Measurements from ENCODE around the gene HDAC4. TPM values are rescaled to one million over a fixed set of nuclear protein-coding genes. Genes with fewer than 3 reads are reported as not detected.

Gene HDAC4
- total RNA-seq, 2 donors from 2014 or later: 9.3 to 139 TPM

DNA sequence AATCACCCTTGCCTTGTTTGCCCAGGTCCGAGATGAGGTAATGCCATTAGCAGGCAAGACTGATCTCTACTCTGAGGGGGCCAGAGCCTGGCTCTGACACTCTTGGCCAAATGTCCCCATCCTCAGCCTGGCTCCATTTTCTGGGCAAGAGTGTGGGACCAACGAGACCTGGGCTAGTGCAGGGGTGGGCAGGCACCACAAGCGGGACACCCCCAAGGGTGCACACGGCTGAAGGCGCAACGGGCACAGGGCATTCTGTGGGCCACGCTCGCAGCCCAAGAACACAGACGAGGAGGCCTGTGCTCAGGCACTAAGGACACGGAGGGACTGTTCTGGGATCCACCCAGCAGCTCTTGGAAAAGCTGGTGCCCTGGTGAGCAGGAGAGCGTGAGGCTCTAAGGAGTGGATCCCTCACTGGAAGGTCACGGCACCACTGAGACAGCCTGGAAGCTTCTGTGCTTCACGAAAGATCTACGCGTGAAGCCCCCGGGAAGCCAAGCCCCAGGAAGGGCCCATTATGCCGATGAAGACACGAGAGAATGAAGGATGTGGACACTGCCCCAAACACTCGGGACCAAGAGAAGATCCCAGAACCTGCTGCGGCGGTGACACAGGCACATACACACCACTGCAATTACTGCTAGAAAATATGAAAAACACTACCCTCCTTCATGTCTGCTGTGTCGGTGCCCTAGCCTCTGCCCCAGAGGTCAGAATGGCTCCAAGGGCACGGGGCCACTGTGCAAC lies 138.2 kb downstream of the HDAC4 start:
- H3K27ac ChIP-seq: no peak overlapping the region
- no peak for TF ChIP-seq POLR2A (IDR thresholded peaks at IDR 0.05)
- TF ChIP-seq, protein P1, sequence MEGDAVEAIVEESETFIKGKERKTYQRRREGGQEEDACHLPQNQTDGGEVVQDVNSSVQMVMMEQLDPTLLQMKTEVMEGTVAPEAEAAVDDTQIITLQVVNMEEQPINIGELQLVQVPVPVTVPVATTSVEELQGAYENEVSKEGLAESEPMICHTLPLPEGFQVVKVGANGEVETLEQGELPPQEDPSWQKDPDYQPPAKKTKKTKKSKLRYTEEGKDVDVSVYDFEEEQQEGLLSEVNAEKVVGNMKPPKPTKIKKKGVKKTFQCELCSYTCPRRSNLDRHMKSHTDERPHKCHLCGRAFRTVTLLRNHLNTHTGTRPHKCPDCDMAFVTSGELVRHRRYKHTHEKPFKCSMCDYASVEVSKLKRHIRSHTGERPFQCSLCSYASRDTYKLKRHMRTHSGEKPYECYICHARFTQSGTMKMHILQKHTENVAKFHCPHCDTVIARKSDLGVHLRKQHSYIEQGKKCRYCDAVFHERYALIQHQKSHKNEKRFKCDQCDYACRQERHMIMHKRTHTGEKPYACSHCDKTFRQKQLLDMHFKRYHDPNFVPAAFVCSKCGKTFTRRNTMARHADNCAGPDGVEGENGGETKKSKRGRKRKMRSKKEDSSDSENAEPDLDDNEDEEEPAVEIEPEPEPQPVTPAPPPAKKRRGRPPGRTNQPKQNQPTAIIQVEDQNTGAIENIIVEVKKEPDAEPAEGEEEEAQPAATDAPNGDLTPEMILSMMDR (IDR thresholded peaks at IDR 0.05): no peak
- intact Hi-C loops (cut with DNase I): no loop called here

DNA sequence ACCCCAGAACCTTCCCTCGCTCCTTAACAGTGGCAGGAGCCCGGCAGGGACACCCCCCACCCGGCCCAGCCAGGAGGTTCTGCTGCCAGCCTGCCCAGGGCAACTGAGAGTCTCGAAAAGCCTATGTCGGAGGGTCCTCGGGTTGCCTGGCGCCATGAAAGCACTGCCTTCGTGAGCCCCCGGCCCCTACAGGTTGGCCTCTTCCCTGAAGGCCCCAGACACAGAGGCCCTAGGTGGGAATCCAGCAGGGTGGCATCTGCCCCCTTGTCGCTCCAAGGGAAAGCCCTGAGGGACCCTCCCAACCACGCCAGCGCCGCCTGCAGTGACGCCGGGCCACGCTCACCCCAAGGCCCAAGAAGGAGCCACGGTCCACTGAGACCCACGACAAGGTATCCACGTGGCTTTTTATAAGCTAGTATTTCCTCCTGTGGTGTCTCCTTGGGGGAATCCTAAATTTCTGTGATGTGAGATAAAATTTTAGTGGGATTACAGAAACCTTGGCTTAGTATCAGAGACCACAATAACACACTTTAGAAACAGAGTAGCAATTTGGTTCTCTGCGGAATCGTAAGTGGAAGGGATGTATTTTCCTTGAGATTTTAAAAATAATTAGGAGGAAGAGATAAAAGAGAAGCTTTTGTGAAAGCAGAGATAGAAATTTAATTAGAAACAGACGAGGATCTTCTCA lies 138.9 kb downstream of the HDAC4 start:
- ATAC-seq (no peak), DNase-seq (peak in 1 of 4 donors; percentile 7)
- Histone ChIP-seq H3K36me3 (replicated peaks in 1 of 2; ENCODE audit: insufficient read depth in 1 of 2, low read depth in 2 of 2) (no peaks in the 10 kb centered on the region), H3K27me3 (no peaks in the 10 kb centered on the region), H3K4me1 (peaks cover 25% of the 10 kb centered on the region), H3K27ac (no peak overlapping the region), H3K4me3 (no peak overlapping the region), H3K9me3 (no peaks in the 10 kb centered on the region)
- WGBS, 2 donors: 87 to 96% methylated on average over 13 to 21 of the region's 22 CpGs
- intact Hi-C loops (cut with DNase I): no loop called here
- TF ChIP-seq, protein P1 (IDR thresholded peaks at IDR 0.05): no peak
- no peak for TF ChIP-seq POLR2A (IDR thresholded peaks at IDR 0.05)

More for the DNA sequence above, 138.2 kb downstream of the HDAC4 start:
- no peaks in the 10 kb centered on the region for H3K9me3 ChIP-seq
- DNase-seq (no peak), ATAC-seq (no peak)
- WGBS, 2 donors: 90 to 91% methylated on average over 15 to 23 of the region's 23 CpGs
- no peaks in the 10 kb centered on the region for H3K27me3 ChIP-seq
- H3K36me3 ChIP-seq (replicated peaks in 1 of 2; ENCODE audit: insufficient read depth in 1 of 2, low read depth in 2 of 2): no peaks in the 10 kb centered on the region
- no peak overlapping the region for H3K4me3 ChIP-seq
- H3K4me1 ChIP-seq: peaks cover 32% of the 10 kb centered on the region

DNA sequence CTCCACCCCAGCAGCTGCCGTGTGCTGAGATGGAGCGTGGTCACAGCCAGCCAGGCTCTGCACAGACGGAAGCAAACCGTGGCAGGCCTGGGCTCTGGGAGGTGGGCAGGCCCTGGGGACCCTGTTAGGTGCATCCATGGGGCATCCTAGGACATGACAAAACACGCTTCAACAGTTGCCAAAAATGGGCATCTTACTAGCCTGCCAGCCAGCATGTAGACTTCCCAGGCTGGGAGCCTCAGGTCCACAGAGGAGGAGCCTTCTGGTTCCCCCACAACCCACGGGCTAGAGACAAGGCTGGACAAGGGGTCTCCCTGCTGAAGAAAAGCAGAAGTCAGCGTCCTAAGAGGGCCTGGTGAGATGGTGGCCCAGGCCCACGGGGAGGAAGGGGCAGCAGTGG lies 139.5 kb downstream of the HDAC4 start:
- no peaks in the 10 kb centered on the region for H3K27me3 ChIP-seq
- peaks cover 23% of the 10 kb centered on the region for H3K4me1 ChIP-seq
- intact Hi-C loops (cut with DNase I): no loop called here
- H3K27ac ChIP-seq: no peak overlapping the region
- H3K4me3 ChIP-seq: no peak overlapping the region
- no peaks in the 10 kb centered on the region for H3K9me3 ChIP-seq
- DNase-seq (no peak), ATAC-seq (no peak)
- 96 to 100% methylated on average over 5 to 8 of the region's 8 CpGs for WGBS, 2 donors
- no peak for TF ChIP-seq POLR2A (IDR thresholded peaks at IDR 0.05)
- TF ChIP-seq, protein P1 (IDR thresholded peaks at IDR 0.05): no peak
- no peaks in the 10 kb centered on the region for H3K36me3 ChIP-seq (replicated peaks in 1 of 2; ENCODE audit: insufficient read depth in 1 of 2, low read depth in 2 of 2)

DNA sequence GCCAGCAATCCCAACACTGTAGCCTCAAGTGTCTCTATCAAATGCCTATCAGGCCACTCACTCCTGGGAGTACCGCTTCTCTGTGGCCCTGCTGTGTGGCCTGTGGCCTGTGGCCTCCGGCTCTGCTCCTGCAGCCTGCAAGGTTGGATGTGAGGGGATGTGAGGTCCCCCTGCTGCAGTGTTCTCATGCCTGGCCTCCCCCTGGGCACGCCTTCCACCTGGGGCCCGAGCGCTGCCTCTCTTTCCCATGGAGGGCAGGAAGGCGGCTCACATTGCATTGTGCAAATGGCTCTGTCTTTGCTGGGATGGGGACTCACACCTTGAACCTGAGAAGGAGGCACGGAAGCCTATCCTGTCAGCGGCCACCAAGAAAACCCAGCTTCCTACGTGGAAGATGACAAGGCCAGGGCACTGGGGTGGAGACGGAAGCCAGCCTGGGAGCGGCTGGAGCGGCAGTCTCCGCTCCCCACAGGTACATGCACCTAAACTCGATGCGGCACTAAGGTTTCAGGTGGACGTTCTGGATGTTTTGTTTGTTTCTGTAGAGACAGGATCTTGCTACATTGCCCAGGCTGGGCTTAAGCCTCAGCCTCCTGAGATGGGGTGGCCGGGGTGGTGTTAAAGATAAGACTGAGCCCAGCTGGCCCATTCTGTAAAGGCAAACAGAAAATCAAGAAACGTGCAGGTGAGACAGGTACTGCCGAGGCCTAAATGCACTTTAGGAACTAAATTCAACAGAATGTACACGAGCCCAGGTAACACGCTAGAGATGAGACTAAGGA lies 140.1 kb downstream of the HDAC4 start:
- Histone ChIP-seq H3K9me3 (no peaks in the 10 kb centered on the region), H3K4me1 (peaks cover 17% of the 10 kb centered on the region), H3K36me3 (replicated peaks in 1 of 2; ENCODE audit: insufficient read depth in 1 of 2, low read depth in 2 of 2) (no peaks in the 10 kb centered on the region), H3K4me3 (no peak overlapping the region), H3K27me3 (no peaks in the 10 kb centered on the region), H3K27ac (no peak overlapping the region)
- peak in 1 of 4 donors; percentile 5 for DNase-seq
- no peak for ATAC-seq
- TF ChIP-seq, protein P1 (IDR thresholded peaks at IDR 0.05): no peak
- no peak for TF ChIP-seq POLR2A (IDR thresholded peaks at IDR 0.05)
- intact Hi-C loops (cut with DNase I): no loop called here
- WGBS, 2 donors: 91 to 95% methylated on average over 20 to 21 of the region's 21 CpGs
